ENCODE data around the gene PLTP. TPM values are rescaled to one million over a fixed set of nuclear protein-coding genes. Genes with fewer than 3 reads are reported as not detected.
"Not testable (repeated sequence)": the region's sequence is repeated elsewhere in the genome, so short reads cannot be mapped to it uniquely, and the experiment has no call there.

Gene PLTP
- total RNA-seq, 1 donor from 2014 or later = 2.8 TPM

GRCh38 chr20:45878076-45878761, 33.7 kb downstream of the PLTP start:
- no peak for DNase-seq (ENCODE audit: low read depth in 2 of 2)

GRCh38 chr20:45874576-45874975, 37.4 kb downstream of the PLTP start:
- DNase-seq (ENCODE audit: low read depth in 2 of 2) = no peak

GRCh38 chr20:45874104-45874481, 37.9 kb downstream of the PLTP start:
- not testable (repeated sequence) for DNase-seq (ENCODE audit: low read depth in 2 of 2)

- no peak for DNase-seq (ENCODE audit: low read depth in 2 of 2)
These were observed 38.4 kb downstream of the PLTP start for GRCh38 chr20:45873409-45874103.

- peak in 1 of 2 donors; percentile 33 for DNase-seq (ENCODE audit: low read depth in 2 of 2)
These were observed 39.3 kb downstream of the PLTP start for GRCh38 chr20:45872626-45873025.

GRCh38 chr20:45867819-45868176, 44.2 kb downstream of the PLTP start:
- DNase-seq (ENCODE audit: low read depth in 2 of 2) = no peak

- no peak for DNase-seq (ENCODE audit: low read depth in 2 of 2)
These were observed 44.7 kb downstream of the PLTP start for GRCh38 chr20:45867136-45867818.

- no peak for DNase-seq (ENCODE audit: low read depth in 2 of 2)
These were observed 45.5 kb downstream of the PLTP start for GRCh38 chr20:45866454-45866853.

GRCh38 chr20:45863543-45864470, 48.1 kb downstream of the PLTP start:
- no peak for DNase-seq (ENCODE audit: low read depth in 2 of 2)

- DNase-seq (ENCODE audit: low read depth in 2 of 2) = peak; percentile 23 to 63
These were observed 50.5 kb downstream of the PLTP start for GRCh38 chr20:45861221-45862075.

GRCh38 chr20:45860560-45861220, 51.3 kb downstream of the PLTP start:
- DNase-seq (ENCODE audit: low read depth in 2 of 2) = no peak

GRCh38 chr20:45859916-45860315, 52.0 kb downstream of the PLTP start:
- no peak for DNase-seq (ENCODE audit: low read depth in 2 of 2)

GRCh38 chr20:45857882-45858216, 54.1 kb downstream of the PLTP start:
- DNase-seq (ENCODE audit: low read depth in 2 of 2) = peak in 1 of 2 donors; percentile 15

GRCh38 chr20:45857114-45857881, 54.7 kb downstream of the PLTP start, which contains the start of the genes ACOT8 and ZSWIM3:
ACOT8 (minus strand) TSS chr20:45857392; CDS start chr20:45857315, 77 bp downstream.
ZSWIM3 (plus strand) TSS chr20:45857614; CDS start chr20:45857826, 212 bp downstream.
- peak; percentile 100 for DNase-seq (ENCODE audit: low read depth in 2 of 2)

GRCh38 chr20:45853484-45853883, 58.5 kb downstream of the PLTP start:
- DNase-seq (ENCODE audit: low read depth in 2 of 2) = no peak

GRCh38 chr20:45852326-45852725, 59.6 kb downstream of the PLTP start:
- DNase-seq (ENCODE audit: low read depth in 2 of 2) = no peak

GRCh38 chr20:45851501-45851900, 60.5 kb downstream of the PLTP start:
- no peak for DNase-seq (ENCODE audit: low read depth in 2 of 2)

- no peak for DNase-seq (ENCODE audit: low read depth in 2 of 2)
These were observed 61.0 kb downstream of the PLTP start for GRCh38 chr20:45850926-45851325.

GRCh38 chr20:45850238-45850637, 61.7 kb downstream of the PLTP start:
- DNase-seq (ENCODE audit: low read depth in 2 of 2) = no peak

Data from dermis microvascular lymphatic vessel endothelial cell (primary cell).